ENCODE measurements around the gene SOX13.

The SOX13 gene

GRCh38 chr1:204130178-204130577 lies 57.3 kb downstream of the SOX13 start:
- H3K27ac ChIP-seq (ENCODE audit: low read depth, low read length) = no peak overlapping the region
- H3F3A ChIP-seq (ENCODE audit: control insufficient read depth, insufficient read depth) = no peaks in the 10 kb centered on the region
- no peaks in the 10 kb centered on the region for H4K20me1 ChIP-seq (ENCODE audit: control insufficient read depth, insufficient read depth, low read depth, low read length)
- TF ChIP-seq CTCF (IDR thresholded peaks at IDR 0.05; ENCODE audit: low read depth, low read length, poor library complexity, severe bottlenecking) (no peak), EZH2phosphoT487 (IDR thresholded peaks at IDR 0.05; ENCODE audit: borderline replicate concordance, low read length) (no peak)
- H3K27me3 ChIP-seq (ENCODE audit: control insufficient read depth, low read length) = peaks cover 11% of the 10 kb centered on the region; the same call in 1 of the 2 replicates
- no peak overlapping the region for H3K4me2 ChIP-seq (ENCODE audit: low read length)
- no peaks in the 10 kb centered on the region for H3K4me1 ChIP-seq (ENCODE audit: control insufficient read depth, low read length)
- no peak overlapping the region for H3K4me3 ChIP-seq (ENCODE audit: low read length)
- no peaks in the 10 kb centered on the region for H3K36me3 ChIP-seq (ENCODE audit: control insufficient read depth, low read length)
- H3K9me2 ChIP-seq (replicated peaks; ENCODE audit: control insufficient read depth, low read length) = no peaks in the 10 kb centered on the region
- no peaks in the 10 kb centered on the region for H3K79me2 ChIP-seq (ENCODE audit: control insufficient read depth, low read length)
- no peaks in the 10 kb centered on the region for H3K9me3 ChIP-seq (ENCODE audit: control insufficient read depth, insufficient read depth, low read length)

GRCh38 chr1:204130981-204131892 lies 58.3 kb downstream of the SOX13 start:
- H3F3A ChIP-seq (ENCODE audit: control insufficient read depth, insufficient read depth) = no peaks in the 10 kb centered on the region

GRCh38 chr1:204131978-204132377 lies 59.1 kb downstream of the SOX13 start:
- Histone ChIP-seq H3K27me3 (ENCODE audit: control insufficient read depth, low read length) (peaks cover 16% of the 10 kb centered on the region; the same call in 1 of the 2 replicates), H4K20me1 (ENCODE audit: control insufficient read depth, insufficient read depth, low read depth, low read length) (no peaks in the 10 kb centered on the region)

More at GRCh38 chr1:204130981-204131892, 58.3 kb downstream of the SOX13 start:
- Histone ChIP-seq H3K4me3 (ENCODE audit: low read length) (no peak overlapping the region), H3K4me2 (ENCODE audit: low read length) (no peak overlapping the region), H3K27ac (ENCODE audit: low read depth, low read length) (no peak overlapping the region), H3K79me2 (ENCODE audit: control insufficient read depth, low read length) (no peaks in the 10 kb centered on the region), H3K9me3 (ENCODE audit: control insufficient read depth, insufficient read depth, low read length) (no peaks in the 10 kb centered on the region), H3K27me3 (ENCODE audit: control insufficient read depth, low read length) (peaks cover 16% of the 10 kb centered on the region; the same call in 1 of the 2 replicates), H4K20me1 (ENCODE audit: control insufficient read depth, insufficient read depth, low read depth, low read length) (no peaks in the 10 kb centered on the region), H3K9me2 (replicated peaks; ENCODE audit: control insufficient read depth, low read length) (no peaks in the 10 kb centered on the region), H3K36me3 (ENCODE audit: control insufficient read depth, low read length) (no peaks in the 10 kb centered on the region), H3K4me1 (ENCODE audit: control insufficient read depth, low read length) (no peaks in the 10 kb centered on the region)
- TF ChIP-seq EZH2phosphoT487 (IDR thresholded peaks at IDR 0.05; ENCODE audit: borderline replicate concordance, low read length) (no peak), CTCF (IDR thresholded peaks at IDR 0.05; ENCODE audit: low read depth, low read length, poor library complexity, severe bottlenecking) (no peak)

More at GRCh38 chr1:204131978-204132377, 59.1 kb downstream of the SOX13 start:
- Histone ChIP-seq H3K4me2 (ENCODE audit: low read length) (no peak overlapping the region), H3K79me2 (ENCODE audit: control insufficient read depth, low read length) (no peaks in the 10 kb centered on the region), H3K9me2 (replicated peaks; ENCODE audit: control insufficient read depth, low read length) (no peaks in the 10 kb centered on the region), H3K9me3 (ENCODE audit: control insufficient read depth, insufficient read depth, low read length) (no peaks in the 10 kb centered on the region), H3K4me1 (ENCODE audit: control insufficient read depth, low read length) (no peaks in the 10 kb centered on the region), H3F3A (ENCODE audit: control insufficient read depth, insufficient read depth) (no peaks in the 10 kb centered on the region), H3K36me3 (ENCODE audit: control insufficient read depth, low read length) (no peaks in the 10 kb centered on the region), H3K27ac (ENCODE audit: low read depth, low read length) (no peak overlapping the region), H3K4me3 (ENCODE audit: low read length) (no peak overlapping the region)
- TF ChIP-seq CTCF (IDR thresholded peaks at IDR 0.05; ENCODE audit: low read depth, low read length, poor library complexity, severe bottlenecking) (no peak), EZH2phosphoT487 (IDR thresholded peaks at IDR 0.05; ENCODE audit: borderline replicate concordance, low read length) (no peak)

Measured in DOHH2 (cell line).